DOHH2 (cell line): Measurements from ENCODE around the gene PPP1R12A.

Source experiments
- CTCF ChIP-seq: fragments of 200-600 bp; sonication (generic); IDR thresholded peaks from one replicate; pipeline ENCODE4 v1.5.1; 2014; ENCODE audit warnings: antibody characterized with exemption, mild to moderate bottlenecking, low read depth, low read length; ENCODE audit not compliant: poor library complexity, severe bottlenecking
- EZH2phosphoT487 ChIP-seq: fragments of 200-600 bp; sonication (generic); IDR thresholded peaks from 2 replicates; pipeline ENCODE4 v1.6.1; 2017; ENCODE audit warnings: borderline replicate concordance, mild to moderate bottlenecking, antibody characterized with exemption, low read length, moderate library complexity, mixed read lengths

GRCh38 chr12:79842630-79843029, 92.3 kb downstream of the PPP1R12A start:
- TF ChIP-seq CTCF: no peak
- TF ChIP-seq EZH2phosphoT487: no peak
